GM18867 (cell line): ENCODE measurements around the gene VIPR2.
"Not testable (repeated sequence)": the region's sequence is repeated elsewhere in the genome, so short reads cannot be mapped to it uniquely, and the experiment has no call there.

Experiments used
- ATAC-seq: cut with Tn5 transposase; IDR thresholded peaks from one replicate; pipeline ENCODE4 v1.9.1; 2021; ENCODE audit warnings: mild to moderate bottlenecking, moderate library complexity; ENCODE audit not compliant: unreplicated experiment

Gene VIPR2, protein sequence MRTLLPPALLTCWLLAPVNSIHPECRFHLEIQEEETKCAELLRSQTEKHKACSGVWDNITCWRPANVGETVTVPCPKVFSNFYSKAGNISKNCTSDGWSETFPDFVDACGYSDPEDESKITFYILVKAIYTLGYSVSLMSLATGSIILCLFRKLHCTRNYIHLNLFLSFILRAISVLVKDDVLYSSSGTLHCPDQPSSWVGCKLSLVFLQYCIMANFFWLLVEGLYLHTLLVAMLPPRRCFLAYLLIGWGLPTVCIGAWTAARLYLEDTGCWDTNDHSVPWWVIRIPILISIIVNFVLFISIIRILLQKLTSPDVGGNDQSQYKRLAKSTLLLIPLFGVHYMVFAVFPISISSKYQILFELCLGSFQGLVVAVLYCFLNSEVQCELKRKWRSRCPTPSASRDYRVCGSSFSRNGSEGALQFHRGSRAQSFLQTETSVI

DNA sequence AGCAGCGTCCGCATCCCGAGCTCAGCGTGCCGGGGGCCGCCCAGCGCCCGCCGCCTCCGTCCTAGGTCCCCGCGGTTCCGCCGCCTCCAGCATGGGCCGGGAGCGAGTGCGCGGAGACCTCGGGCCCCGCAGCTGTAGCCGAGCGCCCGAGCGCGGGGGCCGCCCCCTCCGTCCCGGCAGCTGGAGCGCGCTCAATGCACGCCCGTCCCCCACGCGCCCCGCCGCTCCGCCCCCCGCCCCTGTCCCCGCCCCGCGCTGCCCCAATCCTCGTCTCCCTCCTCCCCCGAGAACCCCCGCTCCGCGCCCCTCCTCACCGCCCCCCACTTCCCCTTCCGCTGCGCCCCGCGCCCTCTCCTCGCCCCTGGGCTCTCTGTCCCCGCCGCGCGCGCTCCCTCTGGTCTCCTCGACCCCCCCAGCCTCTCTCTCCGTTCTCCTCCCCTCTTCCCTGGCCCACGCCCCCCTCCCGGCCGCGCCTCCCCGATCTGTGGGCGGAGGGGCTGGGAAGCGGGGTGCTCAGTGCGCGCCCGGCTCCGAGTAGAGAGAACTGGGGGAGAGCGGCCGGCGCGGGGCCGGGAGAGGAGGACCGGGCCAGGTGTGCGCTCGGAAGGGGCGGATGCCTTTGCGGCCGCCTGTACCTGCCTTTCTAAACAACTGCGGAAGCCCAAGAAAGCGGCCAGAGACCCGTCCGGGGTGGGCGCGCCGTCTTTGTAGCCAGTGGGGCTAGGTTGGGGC is at the start of gene VIPR2:
Gene VIPR2 (minus strand): TSS at position 110 of the 732 bp plus-strand sequence. CDS start 96 bp downstream, at position 14.
- no peak for ATAC-seq

DNA sequence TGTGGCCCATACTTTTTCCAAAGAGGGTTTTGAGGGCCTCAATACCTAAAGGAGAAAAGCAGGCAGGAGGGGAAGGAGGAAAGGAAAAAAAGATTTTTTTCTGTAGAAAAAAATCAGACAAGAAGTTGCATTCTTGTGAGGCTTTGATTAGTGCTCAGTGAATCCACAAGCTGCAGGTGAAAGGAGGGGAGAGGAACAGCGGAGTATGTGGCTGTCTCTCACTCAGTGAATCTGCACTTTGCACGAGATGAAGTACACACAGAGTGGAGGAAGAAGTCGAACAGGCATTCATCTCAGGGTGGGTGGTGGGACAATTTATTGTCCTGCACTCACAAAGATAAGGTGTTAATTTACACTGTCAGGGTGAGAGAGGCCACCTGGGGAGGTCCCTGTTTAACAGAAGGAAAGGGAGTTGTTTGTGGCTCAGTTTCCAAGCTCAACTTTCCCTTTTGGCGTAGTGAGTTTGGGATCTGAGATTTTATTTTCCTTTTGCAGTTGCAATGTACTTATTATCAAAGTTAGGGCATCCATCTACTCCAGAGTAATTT is 49.0 kb upstream of the VIPR2 start:
- ATAC-seq = no peak

DNA sequence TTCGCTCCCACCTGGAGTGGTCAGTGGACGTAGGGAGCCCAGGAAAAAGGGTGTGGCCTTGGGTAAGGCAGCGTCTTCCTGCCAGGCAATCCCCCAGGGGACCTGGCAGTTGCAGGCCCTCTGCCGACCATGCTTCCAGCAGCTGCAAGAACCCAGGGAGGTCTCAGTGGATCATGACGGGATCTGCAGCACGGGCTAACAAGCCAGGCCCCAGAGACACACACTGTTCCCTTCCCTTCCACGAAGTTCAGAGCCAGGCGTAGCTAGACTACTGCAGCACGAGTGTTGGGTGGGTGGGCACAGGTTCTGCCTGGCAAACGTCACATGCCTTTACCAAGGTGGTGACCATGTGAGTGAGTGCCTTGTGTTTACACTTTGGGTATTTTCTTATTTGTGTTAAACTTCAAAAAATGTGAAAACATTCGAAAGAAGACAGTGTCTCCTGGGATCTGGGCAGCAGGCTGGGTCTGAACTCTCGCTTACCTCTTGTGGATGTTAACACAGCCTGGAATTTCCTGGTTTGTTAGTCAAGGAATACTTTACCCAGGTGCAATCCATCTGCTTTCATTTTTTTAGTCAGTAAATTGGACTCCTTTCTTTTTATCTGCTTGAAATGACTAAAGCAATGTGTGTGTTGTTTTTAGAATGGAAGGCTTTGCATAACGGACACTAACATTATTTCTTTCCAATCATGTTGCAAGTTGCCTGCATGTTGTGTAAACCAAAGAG is 48.2 kb upstream of the VIPR2 start:
- no peak for ATAC-seq

DNA sequence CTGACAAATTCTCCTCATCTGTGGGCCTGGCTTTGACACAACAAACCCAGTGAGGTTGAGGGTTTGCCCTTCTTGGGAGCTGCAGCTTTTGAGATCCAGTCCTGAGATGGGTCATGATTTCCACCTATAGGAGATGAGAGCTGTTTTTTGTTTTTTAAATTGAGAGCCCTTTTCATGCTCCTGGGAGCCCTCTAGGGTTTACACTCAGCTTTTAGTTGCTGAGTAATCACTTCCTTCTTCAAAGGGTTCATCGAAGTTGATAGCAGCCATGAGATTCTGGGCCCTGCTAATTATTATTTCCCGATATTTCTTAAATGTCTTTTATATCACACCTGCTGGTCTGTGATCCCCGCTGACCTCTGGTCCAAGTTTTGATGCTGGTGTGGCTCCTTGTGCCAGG is 47.3 kb upstream of the VIPR2 start:
- ATAC-seq = no peak

DNA sequence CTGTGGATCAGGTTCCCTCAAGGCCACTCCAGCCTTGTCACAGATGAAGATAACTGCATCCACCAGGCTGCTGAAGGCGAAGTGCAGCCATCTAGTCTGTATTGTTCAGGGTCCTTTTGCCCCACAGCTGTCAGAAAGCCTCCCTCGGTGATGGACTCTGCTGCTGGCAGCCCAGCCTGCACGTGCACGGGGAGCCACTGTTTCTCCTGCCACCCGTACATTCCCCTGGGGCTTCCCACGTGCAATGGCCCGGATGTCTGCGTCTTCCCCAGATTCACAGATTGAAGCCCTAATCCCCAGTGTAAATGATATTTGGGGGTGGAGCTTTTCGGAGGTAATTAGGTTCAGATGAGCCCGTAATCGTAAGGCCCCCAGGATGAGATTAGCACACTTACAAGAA is 46.6 kb upstream of the VIPR2 start:
- ATAC-seq = no peak

DNA sequence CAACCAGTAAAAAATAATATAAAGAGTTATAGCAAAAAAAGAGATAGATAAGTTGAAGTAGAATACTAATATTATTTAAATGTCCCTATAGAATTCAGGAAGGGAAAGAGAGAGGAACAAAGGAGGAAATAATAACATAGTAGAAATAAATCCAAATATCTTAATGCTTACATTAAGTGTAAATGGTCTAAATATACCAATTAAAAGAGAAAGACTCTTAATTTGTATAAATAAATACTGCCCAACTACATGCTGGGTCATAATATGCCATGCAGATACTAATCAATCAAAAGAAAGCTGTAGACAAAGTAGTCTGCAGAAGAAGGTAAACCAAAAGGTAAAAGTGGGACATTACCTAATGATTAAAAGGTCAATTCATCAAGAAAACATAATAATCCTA is 43.3 kb upstream of the VIPR2 start:
- ATAC-seq = no peak

DNA sequence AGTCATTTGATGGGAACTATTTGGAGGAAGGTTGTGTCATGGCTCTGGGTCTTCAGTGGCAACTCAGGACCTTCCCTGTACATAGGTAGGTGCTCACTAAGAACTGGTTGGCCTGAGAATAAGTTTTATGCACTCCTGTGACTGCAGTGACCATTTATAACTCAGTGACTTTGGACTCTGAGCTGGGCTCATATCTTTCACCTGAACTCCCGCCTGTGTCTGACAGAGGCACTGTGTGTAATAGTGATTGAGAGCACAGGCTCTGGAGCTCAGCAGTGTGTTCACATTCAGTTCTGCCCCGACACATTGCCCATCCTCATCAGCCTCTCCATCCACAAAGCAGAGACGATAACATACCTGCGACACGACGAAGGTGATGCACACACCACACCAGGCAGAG is 34.6 kb upstream of the VIPR2 start:
- no peak for ATAC-seq

DNA sequence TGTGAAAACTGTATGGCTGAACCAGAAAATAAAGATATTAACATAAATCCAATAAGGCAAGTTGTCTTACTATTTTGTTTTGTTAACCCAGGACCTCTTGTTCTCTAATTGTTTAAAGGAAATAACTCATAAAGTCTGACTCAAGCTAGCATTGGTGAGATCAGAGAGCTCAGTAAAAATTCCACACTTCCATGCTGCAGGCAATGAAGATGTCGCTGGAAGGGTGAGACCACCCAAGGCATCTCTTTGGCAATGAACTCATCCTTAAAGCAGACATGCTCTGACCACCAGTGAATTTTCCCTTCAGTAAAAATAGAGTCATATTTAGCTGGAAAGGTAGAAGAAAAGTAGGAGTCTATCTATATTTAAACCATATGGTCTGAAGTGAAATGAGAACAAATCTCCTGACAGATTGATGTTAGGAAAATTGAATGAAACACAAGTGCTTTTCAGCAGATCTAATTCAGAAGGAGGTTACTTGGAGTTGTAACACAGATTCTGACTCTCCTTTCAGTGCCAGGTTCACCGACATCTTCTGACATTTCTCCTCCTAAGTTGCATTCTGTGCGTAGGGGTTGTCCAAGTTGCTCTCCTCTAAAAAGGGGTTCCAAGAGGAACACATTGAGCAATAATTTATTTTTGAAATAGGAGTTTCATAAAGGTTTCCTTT is 32.8 kb upstream of the VIPR2 start:
- ATAC-seq = no peak

DNA sequence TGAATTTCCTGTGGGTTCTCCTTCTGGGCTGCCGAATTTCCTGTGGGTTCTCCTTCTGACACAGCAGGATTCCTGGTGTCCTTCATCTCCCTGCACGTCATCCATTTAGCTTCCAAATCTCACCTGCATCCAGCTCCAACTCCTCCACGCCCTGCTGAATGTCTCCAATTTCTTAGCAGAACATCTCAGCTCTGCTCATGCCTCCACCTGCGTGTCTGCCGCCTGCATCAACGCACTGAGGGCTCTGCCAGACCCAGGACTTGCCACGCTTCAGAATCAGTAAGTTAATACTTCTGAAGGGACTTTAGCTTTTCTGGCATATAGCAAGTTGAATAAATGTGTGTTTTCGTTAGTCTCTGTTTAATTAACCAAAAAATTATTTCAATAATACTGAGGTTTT is 31.1 kb upstream of the VIPR2 start:
- ATAC-seq = no peak

DNA sequence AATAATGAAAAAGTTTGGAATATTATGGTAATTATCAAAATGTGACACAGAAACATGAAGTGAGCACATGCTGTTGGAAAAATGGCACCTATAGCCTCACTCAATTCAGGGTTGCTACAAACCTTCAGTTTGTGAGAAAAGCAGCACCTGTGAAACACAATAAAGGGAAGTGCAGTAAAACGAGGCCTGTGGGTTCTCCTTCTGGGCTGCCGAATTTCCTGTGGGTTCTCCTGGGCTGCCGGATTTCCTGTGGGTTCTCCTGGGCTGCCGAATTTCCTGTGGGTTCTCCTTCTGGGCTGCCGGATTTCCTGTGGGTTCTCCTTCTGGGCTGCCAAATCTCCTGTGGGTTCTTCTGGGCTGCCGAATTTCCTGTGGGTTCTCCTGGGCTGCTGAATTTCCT is 30.4 kb upstream of the VIPR2 start:
- not testable (repeated sequence) for ATAC-seq

DNA sequence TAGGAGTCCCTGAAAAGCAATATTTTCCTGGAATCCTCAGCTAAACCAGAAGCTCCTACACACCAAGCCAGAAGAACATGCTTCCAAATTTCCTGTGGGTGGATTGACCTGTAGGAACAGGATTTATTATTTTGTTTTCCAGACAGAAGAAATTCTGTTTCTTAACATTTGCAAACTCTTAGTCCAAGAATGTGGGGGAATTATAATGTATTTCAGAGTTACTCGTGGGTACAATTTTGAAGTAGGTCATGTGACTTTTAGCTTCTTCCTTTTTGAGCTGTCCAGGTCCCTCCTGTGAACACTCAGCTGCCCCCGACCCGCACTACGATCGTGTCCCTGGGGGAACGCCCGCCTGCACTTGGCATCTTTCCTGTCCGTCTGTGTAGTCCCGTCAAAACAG is 27.7 kb upstream of the VIPR2 start:
- no peak for ATAC-seq

DNA sequence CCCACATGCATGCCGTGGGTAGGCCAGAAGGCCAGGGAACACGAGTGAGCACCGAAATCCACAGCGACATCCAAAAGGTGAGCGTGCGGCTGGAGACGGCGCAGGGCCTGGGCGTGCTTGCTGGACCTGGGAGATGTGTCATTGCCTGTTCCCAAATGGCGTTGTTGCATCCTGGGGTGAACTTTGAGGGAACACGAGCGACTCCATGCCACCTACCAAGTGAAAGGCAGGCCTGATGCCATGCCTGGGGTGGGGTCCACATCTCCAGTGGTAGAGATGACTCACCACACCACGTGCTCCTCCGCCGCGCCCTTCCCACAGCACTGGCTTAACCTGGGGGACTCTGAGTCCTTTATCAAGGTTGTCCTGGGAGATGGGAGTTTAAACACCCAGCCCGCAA is 24.7 kb upstream of the VIPR2 start:
- ATAC-seq = no peak

DNA sequence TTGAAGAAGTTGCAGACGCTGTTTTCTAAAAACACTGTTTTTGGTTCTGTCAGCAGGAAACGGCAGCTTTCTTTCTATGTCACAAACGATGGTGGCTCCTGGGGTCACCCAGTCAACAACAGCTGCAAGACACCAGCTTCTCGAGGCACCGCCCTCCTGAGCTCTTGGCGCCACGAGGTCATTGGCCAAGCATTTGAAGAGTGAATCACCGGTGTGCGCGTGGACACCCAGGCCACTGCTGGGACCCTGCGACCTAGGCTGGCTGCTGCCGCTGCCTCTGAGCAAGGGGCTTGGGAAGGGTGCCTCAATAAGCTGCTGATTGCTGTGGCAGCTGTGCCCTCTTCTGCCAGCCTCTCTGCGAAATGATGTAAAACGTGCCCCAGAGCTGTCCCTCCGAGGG is 22.5 kb upstream of the VIPR2 start:
- no peak for ATAC-seq

DNA sequence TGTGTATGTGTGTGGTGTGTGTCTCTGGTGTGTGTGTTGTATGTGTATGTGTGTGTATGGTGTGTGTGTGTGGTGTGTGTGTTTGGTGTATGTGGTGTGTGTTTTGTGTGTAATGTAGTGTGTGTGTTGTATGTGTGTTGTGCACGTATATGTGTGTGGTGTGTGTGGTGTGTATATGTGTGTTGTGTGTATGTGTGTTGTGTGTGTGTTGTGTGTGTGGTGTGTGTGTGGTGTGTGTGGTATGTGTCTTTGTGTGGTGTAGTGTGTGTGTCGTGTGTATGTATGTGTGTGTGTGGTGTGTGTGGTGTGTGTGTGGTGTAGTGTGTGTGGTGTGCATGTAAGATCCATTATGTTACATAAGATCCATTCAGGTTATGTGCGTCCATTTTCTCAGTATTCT is 21.9 kb upstream of the VIPR2 start:
- ATAC-seq = no peak

DNA sequence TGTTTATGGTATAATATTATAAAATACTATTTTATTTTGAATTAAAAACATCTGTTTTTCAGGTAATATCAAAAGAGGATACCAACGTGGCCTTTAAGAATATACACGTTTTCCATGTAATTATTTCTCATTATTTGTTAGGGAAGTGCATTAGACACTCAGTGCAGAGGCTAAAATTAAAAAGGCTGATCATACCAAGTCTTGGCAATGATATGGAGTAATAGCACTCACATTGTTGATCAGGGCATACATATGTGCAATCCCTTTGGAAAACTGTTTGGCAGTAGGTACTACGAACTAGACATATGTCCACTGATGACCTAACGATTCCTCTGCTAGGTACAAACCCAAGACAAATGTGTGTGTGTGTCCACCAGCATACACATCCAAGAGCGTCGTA is 20.7 kb upstream of the VIPR2 start:
- no peak for ATAC-seq

DNA sequence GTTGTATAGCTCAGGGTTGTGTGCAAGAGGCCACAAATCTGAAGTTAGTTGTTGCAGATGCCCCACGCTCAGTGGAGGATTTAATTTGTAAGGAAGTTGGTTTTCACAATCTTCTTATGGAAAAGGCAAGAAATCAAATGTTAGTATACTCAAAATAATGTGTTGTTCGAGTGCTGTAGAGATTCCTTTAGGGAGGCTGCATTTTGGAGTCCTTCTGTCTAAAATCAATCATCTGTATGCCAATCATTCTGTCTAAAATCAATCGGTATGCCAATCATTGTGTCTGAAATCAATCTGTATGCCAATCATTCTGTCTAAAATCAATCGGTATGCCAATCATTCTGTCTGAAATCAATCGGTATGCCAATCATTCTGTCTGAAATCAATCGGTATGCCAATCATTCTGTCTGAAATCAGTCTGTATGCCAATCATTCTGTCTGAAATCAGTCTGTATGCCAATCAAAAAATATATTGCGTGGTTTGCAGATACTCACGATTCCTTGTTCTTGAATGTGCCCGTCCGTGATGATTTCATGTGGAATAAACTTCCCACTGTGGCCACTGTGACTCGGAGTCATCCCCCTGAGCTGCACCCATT is 19.1 kb upstream of the VIPR2 start:
- not testable (repeated sequence) for ATAC-seq

DNA sequence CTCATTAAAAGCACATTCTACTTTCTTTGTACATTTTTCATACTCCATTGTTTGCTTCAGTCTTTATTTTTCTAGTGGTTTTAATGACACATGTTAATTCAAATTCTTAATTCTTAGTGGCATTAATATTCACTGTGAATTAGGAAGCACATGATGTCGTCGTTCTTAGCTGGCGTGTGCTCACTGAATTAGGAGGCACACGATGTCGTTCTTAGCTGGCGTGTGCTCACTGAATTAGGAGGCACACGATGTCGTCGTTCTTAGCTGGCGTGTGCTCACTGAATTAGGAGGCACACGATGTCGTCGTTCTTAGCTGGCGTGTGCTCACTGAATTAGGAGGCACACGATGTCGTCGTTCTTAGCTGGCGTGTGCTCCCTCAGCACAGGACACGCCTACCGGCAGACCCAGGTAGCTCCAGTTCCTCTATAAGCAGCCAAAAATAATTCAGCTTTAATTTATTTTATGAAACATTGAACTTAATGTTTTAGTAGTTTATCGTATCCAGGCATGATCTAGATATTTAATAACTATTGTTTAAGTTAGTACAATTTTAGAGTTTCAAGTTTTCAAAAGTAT is 17.5 kb upstream of the VIPR2 start:
- ATAC-seq = not testable (repeated sequence)

DNA sequence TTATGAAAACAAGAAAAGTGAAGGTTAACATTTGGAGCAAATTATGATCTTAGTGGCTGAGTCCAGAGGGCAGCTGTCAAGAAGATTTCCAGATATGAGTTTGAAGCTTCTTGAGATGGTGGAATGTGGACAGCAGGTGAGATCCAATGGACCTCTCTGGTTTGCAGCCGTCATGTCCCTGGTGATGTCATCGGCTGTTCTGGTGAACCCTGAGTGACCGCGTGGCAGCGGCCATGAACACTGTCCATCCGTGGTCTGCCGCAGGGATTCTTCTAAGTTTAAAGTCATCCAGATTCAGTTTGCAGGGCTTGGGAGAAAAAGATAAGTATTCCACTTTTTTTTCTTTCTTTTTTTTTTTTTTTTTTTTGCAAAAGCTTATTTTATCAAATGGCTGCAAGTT is 15.8 kb upstream of the VIPR2 start:
- ATAC-seq = no peak

DNA sequence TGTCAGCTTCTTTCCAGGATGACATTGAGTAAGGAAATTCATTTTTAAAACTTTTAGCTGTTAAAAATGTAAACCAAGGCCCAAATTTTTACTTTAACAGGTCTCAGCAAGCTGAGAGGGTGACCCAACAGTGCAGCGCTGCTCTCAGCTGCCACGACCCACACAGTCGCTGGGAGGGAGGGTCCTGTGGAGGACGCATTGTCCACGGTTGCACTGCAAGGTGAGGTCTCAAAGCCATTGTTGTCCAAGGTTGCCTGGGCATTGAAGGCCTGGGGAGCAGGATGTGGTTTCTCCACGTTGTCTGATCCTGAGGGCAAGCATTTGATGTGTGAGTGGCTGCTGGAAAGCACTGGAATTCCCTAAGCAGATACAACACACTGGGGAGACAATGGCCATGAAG is 15.1 kb upstream of the VIPR2 start:
- no peak for ATAC-seq

DNA sequence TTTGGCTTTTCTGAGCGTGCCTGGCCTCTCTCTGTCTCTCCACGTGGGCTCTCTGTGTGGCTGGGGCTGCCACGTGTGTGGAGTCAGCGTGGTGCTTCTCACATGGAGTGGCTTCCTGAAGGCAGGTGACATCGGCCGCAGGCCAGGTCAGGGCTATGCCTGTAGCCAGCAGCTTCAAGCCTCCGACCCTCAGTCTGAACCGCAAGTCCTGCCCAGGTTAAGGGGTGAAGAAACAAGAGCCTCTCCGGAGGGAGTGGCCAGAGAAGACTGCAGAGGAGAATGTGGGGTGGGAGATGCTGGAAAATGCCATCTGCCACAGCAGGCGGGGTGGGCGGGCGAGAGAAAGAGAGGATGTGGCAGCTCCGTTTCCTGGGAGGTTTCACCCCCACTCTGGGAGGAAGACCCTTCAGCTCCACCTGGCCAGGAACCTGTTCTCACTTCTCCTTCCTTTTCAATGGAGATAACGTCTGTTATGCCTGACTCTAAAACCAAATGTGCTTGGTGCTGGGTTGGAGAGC is 14.3 kb upstream of the VIPR2 start:
- ATAC-seq = no peak
